Measurements from ENCODE around the gene KIAA1614.

The KIAA1614 gene

DNA sequence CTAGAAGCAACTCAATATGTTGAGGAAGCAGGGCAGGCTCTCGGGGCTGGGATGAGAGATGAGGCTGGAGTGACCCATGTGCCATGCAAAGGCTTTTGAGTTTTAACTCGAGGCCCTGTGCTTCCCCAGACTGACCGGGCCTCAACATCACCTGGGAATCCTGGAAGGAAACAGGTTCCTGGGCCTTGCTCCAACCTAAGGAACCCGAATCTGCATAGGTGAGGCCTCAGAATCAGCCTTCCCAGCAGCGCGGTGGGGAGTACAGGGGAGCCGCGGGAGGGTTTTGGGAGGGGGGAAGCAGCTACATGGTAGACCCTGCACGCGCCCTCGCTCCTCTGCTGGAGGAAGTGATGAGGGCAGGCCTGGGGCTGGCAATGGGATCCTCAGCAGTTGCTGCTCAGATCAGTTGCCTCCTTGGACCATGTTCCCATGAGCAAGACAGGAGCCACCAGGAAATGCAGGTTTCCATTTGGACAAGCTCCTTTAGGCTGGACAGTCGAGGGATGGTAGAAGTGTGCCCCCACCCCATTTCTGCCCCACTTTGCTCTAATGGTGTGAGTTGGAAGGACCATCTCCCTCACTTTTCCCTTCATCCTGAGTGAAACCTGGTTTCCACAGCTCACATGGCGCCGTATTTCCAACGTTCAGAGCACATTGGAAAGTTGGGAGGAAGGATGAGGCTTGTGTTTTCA lies 4.5 kb upstream of the KIAA1614 start:
- DNase-seq (ENCODE audit: low read depth), result no peak

DNA sequence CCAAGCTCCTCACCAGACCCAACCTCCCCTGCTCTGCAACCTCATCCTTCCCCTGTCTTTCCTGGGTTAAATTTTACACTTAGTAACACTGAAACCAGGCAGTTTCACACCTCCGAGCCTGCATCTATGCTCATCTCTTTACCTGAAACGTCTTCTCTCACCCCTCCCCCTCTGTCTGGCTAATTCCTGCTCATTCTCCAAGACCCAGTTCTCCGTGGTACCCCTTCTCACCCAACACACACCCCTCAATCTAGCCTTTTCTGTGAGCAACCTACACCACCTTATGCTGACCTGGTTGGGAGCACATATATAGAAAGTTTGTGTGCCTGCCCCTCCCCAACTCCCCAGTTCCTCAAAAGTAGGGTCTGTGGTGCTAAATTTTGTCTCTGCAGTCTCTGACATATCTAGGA lies 3.7 kb upstream of the KIAA1614 start:
- DNase-seq (ENCODE audit: low read depth), result no peak

GRCh38 chr1:180909462-180909976 lies 3.2 kb upstream of the KIAA1614 start:
- no peak for DNase-seq (ENCODE audit: low read depth)

- peak; percentile 20 for DNase-seq (ENCODE audit: low read depth)
Observed at GRCh38 chr1:180911640-180912191, 981 bp upstream of the KIAA1614 start.

DNA sequence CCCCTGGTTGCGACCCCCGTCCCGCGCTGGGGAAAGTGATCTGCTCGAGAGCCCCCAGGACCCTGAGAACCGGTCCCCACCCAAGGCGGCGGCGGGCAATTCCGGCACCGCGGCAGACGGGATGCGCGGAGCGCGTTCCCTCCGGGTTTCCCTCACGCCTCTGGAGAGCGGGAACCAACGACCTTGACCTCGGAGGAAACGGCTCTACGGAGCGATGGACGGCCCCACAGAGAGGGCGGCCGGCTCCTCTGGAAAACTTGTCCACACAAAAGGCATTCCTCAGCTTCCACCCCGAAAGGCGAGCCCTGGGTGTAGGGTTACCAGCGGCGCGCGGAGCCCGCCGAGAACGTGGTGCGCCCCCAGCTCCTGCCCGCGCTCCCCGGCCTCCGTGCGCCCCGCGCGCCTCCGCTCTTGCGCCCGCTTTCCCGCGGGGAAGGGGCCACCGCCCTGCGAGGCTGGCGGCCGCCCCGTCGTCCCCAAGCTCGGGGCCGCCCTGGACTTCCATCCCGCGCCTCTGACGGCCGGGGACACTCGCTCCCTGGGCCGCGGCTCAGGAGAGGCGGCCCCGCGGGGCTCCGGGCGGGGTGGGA lies 391 bp upstream of the KIAA1614 start:
- peak; percentile 52 for DNase-seq (ENCODE audit: low read depth)

DNA sequence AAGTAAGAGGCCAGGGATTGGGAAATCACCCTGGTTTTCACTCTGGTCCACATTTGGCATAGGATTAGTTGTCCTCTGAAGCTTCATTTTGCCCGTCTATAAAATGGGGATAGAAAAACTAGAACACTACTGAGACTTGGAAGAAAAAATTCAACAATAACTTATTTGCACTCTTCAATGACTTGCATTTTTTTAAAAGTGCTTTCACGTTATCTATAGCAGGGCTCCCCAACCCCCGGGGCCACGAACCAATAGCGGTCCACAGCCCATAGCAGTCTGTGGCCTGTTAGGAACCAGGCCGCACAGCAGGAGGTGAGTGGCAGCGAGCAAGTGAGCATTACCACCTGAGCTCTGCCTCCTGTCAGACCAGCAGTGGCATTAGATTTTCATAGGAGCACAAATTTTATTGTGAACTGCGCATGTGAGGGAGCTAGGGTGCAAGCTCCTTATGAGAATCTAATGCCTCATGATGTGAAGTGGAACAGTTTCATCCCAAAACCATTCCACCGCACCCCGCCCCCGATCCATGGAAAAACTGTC lies 2.8 kb downstream of the KIAA1614 start:
- no peak for DNase-seq (ENCODE audit: low read depth)

DNA sequence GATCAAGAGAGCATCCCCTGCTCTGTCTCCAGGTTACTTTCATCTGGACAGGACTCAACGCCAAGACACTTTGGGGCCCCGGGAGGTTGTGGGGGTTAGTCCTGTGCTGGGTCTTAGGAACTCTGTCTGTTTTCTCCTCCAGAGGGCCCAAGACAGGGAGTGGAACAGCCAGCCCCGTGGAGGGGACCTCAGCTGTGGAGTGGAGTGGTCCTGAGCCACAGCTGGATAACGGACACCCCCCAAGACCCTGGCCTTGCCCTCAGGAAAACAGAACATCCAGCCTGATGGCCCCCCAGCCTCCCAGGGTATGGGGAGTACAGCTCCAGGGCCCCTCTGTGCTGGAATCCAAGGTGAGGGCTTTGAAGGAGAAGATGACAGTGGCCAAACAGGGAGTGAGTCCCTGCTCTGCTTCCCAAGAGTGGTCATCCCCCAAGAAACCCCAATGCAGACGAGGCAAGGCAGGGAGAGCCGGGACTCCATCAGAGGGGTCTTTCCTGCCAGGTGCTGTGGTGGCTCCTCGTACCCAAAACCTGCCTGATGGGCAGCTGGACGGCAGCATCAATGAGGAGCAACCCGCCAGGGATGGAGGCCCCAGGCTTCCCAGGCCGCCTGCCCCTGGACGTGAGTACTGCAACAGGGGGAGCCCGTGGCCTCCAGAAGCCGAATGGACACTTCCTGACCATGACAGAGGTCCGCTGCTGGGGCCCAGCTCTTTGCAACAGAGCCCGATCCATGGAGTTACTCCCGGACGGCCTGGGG lies 3.5 kb downstream of the KIAA1614 start:
- no peak for DNase-seq (ENCODE audit: low read depth)

- no peak for DNase-seq (ENCODE audit: low read depth)
Observed at GRCh38 chr1:180916771-180917170, 4.1 kb downstream of the KIAA1614 start.

DNA sequence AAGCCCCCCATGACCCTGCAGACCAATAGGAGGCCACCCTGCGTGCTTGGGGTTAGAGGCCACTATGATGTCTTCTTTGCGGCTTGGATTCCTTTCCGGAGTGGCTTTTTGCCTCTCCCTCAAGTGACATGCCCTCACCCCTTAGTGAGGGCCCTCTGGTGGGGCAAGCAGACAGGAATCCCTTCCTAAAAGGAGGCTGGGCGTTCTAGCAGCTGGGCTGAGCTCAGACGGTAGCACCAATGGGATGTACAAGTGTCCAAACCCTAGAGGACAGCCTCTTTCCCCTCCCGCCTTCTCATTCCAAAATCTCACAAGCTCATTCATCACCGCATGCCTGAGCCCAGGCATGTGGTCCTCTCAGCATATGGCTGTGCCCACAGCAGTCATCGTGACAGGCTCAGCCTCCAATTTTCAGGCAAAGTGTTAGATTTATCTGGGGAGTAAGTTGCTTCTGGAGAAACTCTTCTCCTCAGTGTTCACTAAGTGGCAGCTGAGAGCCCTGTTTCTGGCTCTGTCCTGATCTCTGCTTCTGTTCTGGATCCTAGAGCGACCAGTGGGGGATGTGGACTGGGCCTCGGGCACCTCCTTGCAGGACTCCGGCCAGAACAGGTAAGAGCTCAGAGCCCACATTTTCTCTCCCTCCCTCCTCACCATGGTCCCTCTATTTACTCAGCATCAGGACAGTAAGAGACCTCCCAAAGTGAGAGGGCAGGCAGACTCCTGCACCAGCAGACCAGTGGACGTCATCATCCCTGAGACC lies 4.8 kb downstream of the KIAA1614 start:
- DNase-seq (ENCODE audit: low read depth), result peak; percentile 76

DNA sequence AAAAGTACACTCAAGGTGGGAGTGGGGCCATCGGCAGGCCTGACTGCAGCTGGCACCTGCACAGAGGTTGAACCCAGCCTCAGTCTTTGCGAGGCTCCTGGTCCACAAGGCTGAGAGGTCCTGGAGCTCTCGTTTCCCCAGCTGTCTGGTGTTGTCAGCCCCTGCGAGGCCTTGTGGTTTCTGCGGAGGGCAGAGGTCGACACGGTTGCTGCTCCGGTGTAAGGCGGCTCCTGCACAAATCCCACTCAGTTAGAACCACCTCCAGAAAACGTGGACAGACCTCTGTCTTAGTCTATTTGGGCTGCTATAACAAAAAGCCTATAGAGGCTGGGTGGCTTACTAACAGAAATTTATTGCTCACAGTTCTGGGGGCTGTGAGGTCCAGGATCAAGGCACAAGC lies 5.8 kb downstream of the KIAA1614 start:
- no peak for DNase-seq (ENCODE audit: low read depth)

- no peak for DNase-seq (ENCODE audit: low read depth)
Observed at GRCh38 chr1:180919183-180919700, 6.5 kb downstream of the KIAA1614 start.

- DNase-seq (ENCODE audit: low read depth), result no peak
Observed at GRCh38 chr1:180920193-180920592, 7.5 kb downstream of the KIAA1614 start.

DNA sequence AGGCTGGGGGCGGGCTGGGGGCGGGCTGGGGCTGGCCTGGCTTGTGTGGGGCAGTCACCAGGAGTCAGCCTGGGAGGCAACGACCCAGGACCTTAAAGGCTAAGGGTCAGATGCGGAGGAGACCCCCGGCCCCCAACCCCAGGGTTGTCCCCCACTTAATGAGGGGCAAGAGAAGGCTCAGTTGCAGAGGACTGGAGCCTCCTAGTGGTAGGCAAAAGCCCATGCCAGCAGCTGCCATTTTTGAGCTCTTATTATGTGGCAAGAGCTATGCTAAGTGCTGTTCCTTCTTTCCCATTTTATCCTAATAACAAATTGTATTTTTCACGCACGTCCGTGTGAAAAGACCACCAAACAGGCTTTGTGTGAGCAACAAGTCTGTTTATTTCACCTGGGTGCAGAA lies 8.0 kb downstream of the KIAA1614 start:
- DNase-seq (ENCODE audit: low read depth), result no peak

GRCh38 chr1:180921386-180921785 lies 8.7 kb downstream of the KIAA1614 start:
- no peak for DNase-seq (ENCODE audit: low read depth)

GRCh38 chr1:180921891-180922630 lies 9.4 kb downstream of the KIAA1614 start:
- DNase-seq (ENCODE audit: low read depth), result no peak

DNA sequence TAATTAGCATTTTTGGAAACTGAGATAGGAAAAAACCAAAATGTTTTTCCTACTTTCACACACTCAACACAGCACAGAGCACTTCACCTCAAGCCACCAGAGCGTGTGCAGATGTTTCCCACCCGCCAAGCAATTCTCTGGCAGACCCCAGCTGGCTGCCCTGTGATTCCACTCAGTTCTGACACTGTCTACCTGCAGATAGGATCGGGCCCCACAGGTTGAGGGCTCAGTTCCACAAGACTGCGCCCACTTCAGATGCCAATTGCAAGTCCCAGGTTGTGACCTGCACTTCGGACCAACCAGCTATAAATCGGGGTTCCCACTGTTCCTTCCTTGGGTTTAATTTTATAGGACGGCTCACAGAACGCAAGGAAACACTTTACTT lies 9.9 kb downstream of the KIAA1614 start:
- DNase-seq (ENCODE audit: low read depth), result no peak

GRCh38 chr1:180923021-180923841 lies 10.5 kb downstream of the KIAA1614 start:
- no peak for DNase-seq (ENCODE audit: low read depth)

- no peak for DNase-seq (ENCODE audit: low read depth)
Observed at GRCh38 chr1:180923887-180924286, 11.2 kb downstream of the KIAA1614 start.

DNA sequence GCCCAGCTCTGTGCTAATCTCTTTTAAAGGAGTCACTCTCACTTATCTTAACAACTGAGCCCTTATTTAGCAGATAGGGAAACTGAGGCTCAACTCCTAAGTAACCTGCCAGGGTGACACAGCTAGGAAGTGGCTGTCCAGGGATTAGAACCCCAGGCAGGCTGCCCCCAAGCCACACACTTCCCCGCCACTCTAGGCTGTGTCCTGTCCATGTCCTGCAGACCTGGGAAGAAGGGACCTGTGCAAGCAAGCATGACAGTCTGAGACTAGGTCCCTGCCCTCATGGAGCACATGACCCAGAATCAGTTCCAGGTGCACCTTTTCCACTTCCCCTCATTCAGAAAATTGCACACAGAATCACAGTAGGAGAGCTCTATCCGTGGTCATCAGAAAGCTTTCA lies 12.2 kb downstream of the KIAA1614 start:
- DNase-seq (ENCODE audit: low read depth), result no peak
